ENCODE data around the gene TMEM222.

DNA sequence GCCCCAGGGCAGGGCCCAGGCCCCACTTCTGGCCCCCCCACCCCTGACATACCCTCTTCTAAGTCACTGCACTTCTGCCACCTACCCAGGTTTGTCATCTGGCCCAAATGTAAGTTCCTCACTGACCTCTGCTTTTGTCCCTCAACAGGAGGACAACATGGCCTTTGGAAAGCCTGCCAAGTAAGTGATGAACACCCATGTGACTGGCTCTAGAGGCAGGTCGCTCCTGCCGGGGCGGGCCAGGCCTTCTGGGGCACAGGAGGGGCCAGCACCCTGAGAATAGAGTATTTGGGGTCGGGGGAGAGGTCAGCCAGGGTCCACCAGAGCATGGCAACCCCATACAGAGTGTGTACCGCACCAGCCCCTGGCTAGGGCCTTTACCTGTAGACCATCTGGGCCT is 10.0 kb downstream of the TMEM222 start:
- TF ChIP-seq CTCF (IDR thresholded peaks at IDR 0.05; ENCODE audit: insufficient read depth, low read length, poor library complexity, severe bottlenecking) = no peak
- no peak for TF ChIP-seq EZH2phosphoT487 (conservative IDR thresholded peaks at IDR 0.05; ENCODE audit: low read length)
